HL-60 (cell line): ENCODE measurements around the gene VCY1B.
"Not testable (repeated sequence)": the region's sequence is repeated elsewhere in the genome, so short reads cannot be mapped to it uniquely, and the experiment has no call there.

Experiments used
- DNase-seq, 2 experiments: peaks; one replicate each; pipeline ENCODE4 v3.0.0-alpha.2; 2010 to 2020; ENCODE audit warnings: low read depth in 1 of 2, low spot score in 1 of 2
- H3K27ac ChIP-seq: fragments of 250-450 bp; sonication (Bioruptor Pico); replicated peaks from 2 replicates; pipeline ENCODE4 v1.5.1; 2020; ENCODE audit warnings: mild to moderate bottlenecking, moderate library complexity
- H3K27me3 ChIP-seq: fragments of 250-450 bp; sonication (Bioruptor Pico); 2 replicates; pipeline ENCODE4 v1.5.1; 2021; ENCODE audit warnings: mild to moderate bottlenecking, moderate library complexity; ENCODE audit not compliant: insufficient read depth, poor library complexity, severe bottlenecking
- H3K4me3 ChIP-seq: replicated peaks from 2 replicates; pipeline ENCODE4 v1.5.1; 2011; ENCODE audit warnings: mild to moderate bottlenecking, control low read depth, low read length; ENCODE audit not compliant: insufficient read depth
- GABPA ChIP-seq: IDR thresholded peaks from 2 replicates; pipeline ENCODE4 v1.6.1; 2012; ENCODE audit warnings: low read depth
- POLR2AphosphoS5 ChIP-seq: IDR thresholded peaks from 2 replicates; pipeline ENCODE4 v1.6.1; 2012; ENCODE audit warnings: low read depth
- SPI1 ChIP-seq: IDR thresholded peaks from 2 replicates; pipeline ENCODE4 v1.6.1; 2012; ENCODE audit warnings: low read depth, mild to moderate bottlenecking, borderline replicate concordance
- long read RNA-seq: library from polyadenylated mRNA; unstranded; transcript quantifications from one replicate; pipeline ENCODE4 v2.0.0, GENCODE V29; 2020
- TF ChIP-seq, protein P1 (sequence below): IDR thresholded peaks from 2 replicates; pipeline ENCODE4 v1.6.1; 2012; ENCODE audit warnings: low read depth; ENCODE audit not compliant: insufficient replicate concordance
- TF ChIP-seq, protein P2 (sequence below): IDR thresholded peaks from one replicate; pipeline ENCODE4 v1.5.1; 2011; ENCODE audit warnings: low read length, control low read depth, inconsistent platforms; ENCODE audit not compliant: insufficient read depth

VCY1B gene
- long read RNA-seq: 0 reads

GRCh38 chrY:14055927-14056326, at the start of gene VCY1B:
Gene VCY1B, plus strand, starts transcription at chrY:14056227. Its CDS starts 63 bp downstream, at chrY:14056290.
- not testable (repeated sequence) for H3K27me3 ChIP-seq

GRCh38 chrY:14011916-14012315, 44.1 kb upstream of the VCY1B start:
- DNase-seq: not testable (repeated sequence)

More at GRCh38 chrY:14055927-14056326, at the start of gene VCY1B:
- H3K27ac ChIP-seq, H3K4me3 ChIP-seq, DNase-seq: not testable (repeated sequence)

DNA sequence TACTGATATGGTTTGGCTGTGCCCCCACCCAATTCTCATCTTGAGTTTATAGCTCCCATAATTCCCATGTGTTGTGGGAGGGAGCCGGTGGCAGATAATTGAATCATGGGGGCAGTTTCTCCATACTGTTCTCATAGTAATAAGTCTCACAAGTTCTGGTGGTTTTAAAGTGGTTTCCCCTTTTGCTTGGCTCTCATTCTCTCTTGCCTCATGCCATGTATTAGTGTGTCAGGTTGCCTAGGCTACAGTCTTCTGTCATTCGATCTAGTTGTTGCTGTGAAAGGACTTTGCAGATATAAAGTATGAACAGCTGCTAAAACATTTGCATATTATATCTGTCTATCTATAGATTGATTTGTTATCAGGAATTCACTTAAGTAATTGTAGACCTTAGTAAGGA, 25.6 kb upstream of the VCY1B start:
- not testable (repeated sequence) for H3K4me3 ChIP-seq, DNase-seq

More at GRCh38 chrY:14011916-14012315, 44.1 kb upstream of the VCY1B start:
- H3K27ac ChIP-seq, H3K4me3 ChIP-seq, H3K27me3 ChIP-seq: not testable (repeated sequence)

DNA sequence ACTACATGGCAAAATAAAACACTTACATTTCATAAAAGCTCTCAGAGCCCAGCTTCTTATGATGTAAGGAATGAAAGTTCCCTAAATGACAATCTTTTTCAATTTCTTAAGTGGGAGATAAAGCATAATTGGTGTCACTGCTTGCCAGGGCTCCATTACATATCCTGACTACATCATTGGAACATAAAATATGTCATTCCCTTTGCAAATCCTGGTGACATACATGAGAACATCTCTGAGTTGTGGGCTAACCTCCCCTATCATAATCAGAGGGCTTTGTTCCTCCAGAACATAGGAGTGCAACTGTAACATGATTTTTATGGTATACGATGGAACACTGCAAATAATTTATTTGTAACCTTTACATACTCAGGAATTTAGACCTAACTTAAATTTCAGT, 29.9 kb downstream of the VCY1B start:
- Histone ChIP-seq H3K27ac (no peak overlapping the region), H3K27me3 (no peaks in the 10 kb centered on the region), H3K4me3 (no peak overlapping the region)
- TF ChIP-seq SPI1 (no peak), GABPA (no peak), POLR2AphosphoS5 (no peak)
- TF ChIP-seq, protein P1, sequence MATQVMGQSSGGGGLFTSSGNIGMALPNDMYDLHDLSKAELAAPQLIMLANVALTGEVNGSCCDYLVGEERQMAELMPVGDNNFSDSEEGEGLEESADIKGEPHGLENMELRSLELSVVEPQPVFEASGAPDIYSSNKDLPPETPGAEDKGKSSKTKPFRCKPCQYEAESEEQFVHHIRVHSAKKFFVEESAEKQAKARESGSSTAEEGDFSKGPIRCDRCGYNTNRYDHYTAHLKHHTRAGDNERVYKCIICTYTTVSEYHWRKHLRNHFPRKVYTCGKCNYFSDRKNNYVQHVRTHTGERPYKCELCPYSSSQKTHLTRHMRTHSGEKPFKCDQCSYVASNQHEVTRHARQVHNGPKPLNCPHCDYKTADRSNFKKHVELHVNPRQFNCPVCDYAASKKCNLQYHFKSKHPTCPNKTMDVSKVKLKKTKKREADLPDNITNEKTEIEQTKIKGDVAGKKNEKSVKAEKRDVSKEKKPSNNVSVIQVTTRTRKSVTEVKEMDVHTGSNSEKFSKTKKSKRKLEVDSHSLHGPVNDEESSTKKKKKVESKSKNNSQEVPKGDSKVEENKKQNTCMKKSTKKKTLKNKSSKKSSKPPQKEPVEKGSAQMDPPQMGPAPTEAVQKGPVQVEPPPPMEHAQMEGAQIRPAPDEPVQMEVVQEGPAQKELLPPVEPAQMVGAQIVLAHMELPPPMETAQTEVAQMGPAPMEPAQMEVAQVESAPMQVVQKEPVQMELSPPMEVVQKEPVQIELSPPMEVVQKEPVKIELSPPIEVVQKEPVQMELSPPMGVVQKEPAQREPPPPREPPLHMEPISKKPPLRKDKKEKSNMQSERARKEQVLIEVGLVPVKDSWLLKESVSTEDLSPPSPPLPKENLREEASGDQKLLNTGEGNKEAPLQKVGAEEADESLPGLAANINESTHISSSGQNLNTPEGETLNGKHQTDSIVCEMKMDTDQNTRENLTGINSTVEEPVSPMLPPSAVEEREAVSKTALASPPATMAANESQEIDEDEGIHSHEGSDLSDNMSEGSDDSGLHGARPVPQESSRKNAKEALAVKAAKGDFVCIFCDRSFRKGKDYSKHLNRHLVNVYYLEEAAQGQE: no peak
- TF ChIP-seq, protein P2, sequence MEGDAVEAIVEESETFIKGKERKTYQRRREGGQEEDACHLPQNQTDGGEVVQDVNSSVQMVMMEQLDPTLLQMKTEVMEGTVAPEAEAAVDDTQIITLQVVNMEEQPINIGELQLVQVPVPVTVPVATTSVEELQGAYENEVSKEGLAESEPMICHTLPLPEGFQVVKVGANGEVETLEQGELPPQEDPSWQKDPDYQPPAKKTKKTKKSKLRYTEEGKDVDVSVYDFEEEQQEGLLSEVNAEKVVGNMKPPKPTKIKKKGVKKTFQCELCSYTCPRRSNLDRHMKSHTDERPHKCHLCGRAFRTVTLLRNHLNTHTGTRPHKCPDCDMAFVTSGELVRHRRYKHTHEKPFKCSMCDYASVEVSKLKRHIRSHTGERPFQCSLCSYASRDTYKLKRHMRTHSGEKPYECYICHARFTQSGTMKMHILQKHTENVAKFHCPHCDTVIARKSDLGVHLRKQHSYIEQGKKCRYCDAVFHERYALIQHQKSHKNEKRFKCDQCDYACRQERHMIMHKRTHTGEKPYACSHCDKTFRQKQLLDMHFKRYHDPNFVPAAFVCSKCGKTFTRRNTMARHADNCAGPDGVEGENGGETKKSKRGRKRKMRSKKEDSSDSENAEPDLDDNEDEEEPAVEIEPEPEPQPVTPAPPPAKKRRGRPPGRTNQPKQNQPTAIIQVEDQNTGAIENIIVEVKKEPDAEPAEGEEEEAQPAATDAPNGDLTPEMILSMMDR: no peak
- no peak for DNase-seq

More for the DNA sequence above, 25.6 kb upstream of the VCY1B start:
- H3K27me3 ChIP-seq, H3K27ac ChIP-seq: not testable (repeated sequence)
